H1 (cell line): ENCODE measurements around the gene CACNA1D. TPM values are rescaled to one million over a fixed set of nuclear protein-coding genes. Genes with fewer than 3 reads are reported as not detected.

Experiments
- CTCF ChIA-PET: fragments of 300-600 bp; sonication (Branson Sonifier 250); formaldehyde crosslinking; loops from one replicate; lab custom pipeline; 2021; ENCODE audit not compliant: partially characterized antibody; lab: Charles Lee
- POLR2A ChIA-PET: fragments of 300-600 bp; sonication (Branson Sonifier 250); formaldehyde crosslinking; loops from one replicate; lab custom pipeline; 2021; ENCODE audit warnings: inconsistent platforms; ENCODE audit not compliant: partially characterized antibody; lab: Charles Lee
- DNase-seq, 2 experiments: peaks; one replicate each; pipeline versions ENCODE4 v3.0.0 to v3.0.0-alpha.2; 2010 to 2022; ENCODE audit warnings: low spot score in 2 of 2, low read depth in 1 of 2, mixed read lengths in 1 of 2
- FAIRE-seq: peaks from 2 replicates; lab custom pipeline; 2011; peaks lifted over from hg19 to GRCh38; lab: Jason Lieb, UNC
- H2AFZ ChIP-seq: 2 replicates; pipeline ENCODE4 v1.8.1; 2012; ENCODE audit warnings: low read length, inconsistent platforms
- H2AK5ac ChIP-seq: 2 replicates; pipeline ENCODE4 v1.6.1; 2013; ENCODE audit warnings: low read depth, low read length
- H2BK120ac ChIP-seq: replicated peaks from 2 replicates; pipeline ENCODE3; 2013; ENCODE audit warnings: low read depth, low read length, inconsistent platforms
- H2BK12ac ChIP-seq: 2 replicates; pipeline ENCODE4 v1.6.1; 2013; ENCODE audit warnings: low read depth, low read length
- H2BK15ac ChIP-seq: 2 replicates; pipeline ENCODE4 v1.6.1; 2013; ENCODE audit warnings: low read length
- H2BK20ac ChIP-seq: 2 replicates; pipeline ENCODE4 v1.6.1; 2013; ENCODE audit warnings: low read length
- H2BK5ac ChIP-seq: 2 replicates; pipeline ENCODE4 v1.6.1; 2013; ENCODE audit warnings: low read depth, low read length
- H3K14ac ChIP-seq: 2 replicates; pipeline ENCODE4 v1.6.1; 2013; ENCODE audit warnings: inconsistent platforms; ENCODE audit not compliant: insufficient read length
- H3K18ac ChIP-seq: 2 replicates; pipeline ENCODE4 v1.6.1; 2013; ENCODE audit warnings: low read length; ENCODE audit errors: extremely low read depth
- H3K23ac ChIP-seq: 2 replicates; pipeline ENCODE4 v1.6.1; 2013; ENCODE audit warnings: inconsistent platforms; ENCODE audit not compliant: insufficient read length
- H3K23me2 ChIP-seq: 2 replicates; pipeline ENCODE4 v1.6.1; 2013; ENCODE audit warnings: low read depth, low read length
- H3K27ac ChIP-seq: 2 replicates; pipeline ENCODE4 v1.6.1; 2011; ENCODE audit warnings: low read depth, low read length, inconsistent platforms
- H3K27me3 ChIP-seq, 4 experiments: replicated peaks in 1 of 4; 1 replicate in 1 of 4; 2 replicates in 3 of 4; pipeline versions ENCODE4 v1.6.1 to v1.8.1; 2011 to 2013; ENCODE audit warnings: low read length in 3 of 4, mild to moderate bottlenecking in 3 of 4, inconsistent platforms in 2 of 4, mixed read lengths in 2 of 4, moderate library complexity in 1 of 4; ENCODE audit not compliant: control insufficient read depth in 3 of 4, insufficient read depth in 3 of 4; ENCODE audit errors: extremely low read depth in 1 of 4
- H3K36me3 ChIP-seq, 4 experiments: 2 replicates each; pipeline versions ENCODE4 v1.6.1 to v1.8.1; 2011 to 2013; ENCODE audit warnings: mild to moderate bottlenecking in 4 of 4, low read length in 3 of 4, moderate library complexity in 2 of 4, control low read depth in 1 of 4, inconsistent platforms in 1 of 4; ENCODE audit not compliant: insufficient read depth in 4 of 4, control insufficient read depth in 2 of 4
- H3K4ac ChIP-seq: replicated peaks from 2 replicates; pipeline ENCODE3; 2013; ENCODE audit warnings: low read length, low read depth, mixed read lengths, inconsistent platforms; ENCODE audit not compliant: insufficient read length
- H3K4me1 ChIP-seq, 4 experiments: replicated peaks in 1 of 4; 1 replicate in 1 of 4; 2 replicates in 3 of 4; pipeline versions ENCODE4 v1.6.1 to v1.8.1; 2011 to 2013; ENCODE audit warnings: low read length in 3 of 4, inconsistent platforms in 2 of 4, mixed read lengths in 1 of 4; ENCODE audit not compliant: insufficient read depth in 4 of 4, control insufficient read depth in 3 of 4
- H3K4me2 ChIP-seq, 2 experiments: 2 replicates each; pipeline versions ENCODE4 v1.6.1 to v1.8.1; 2011 to 2013; ENCODE audit warnings: low read depth in 2 of 2, low read length in 2 of 2, control low read depth in 1 of 2, inconsistent platforms in 1 of 2, mild to moderate bottlenecking in 1 of 2; ENCODE audit not compliant: insufficient read depth in 1 of 2
- H3K4me3 ChIP-seq, 4 experiments: fragments of 200-600, 300-600 bp in 1 of 4; sonication (generic), shearing (Covaris generic), sonication (Bioruptor Twin) in 1 of 4; 2 replicates each; pipeline versions ENCODE4 v1.5.1 to v1.8.1; 2011 to 2016; ENCODE audit warnings: low read length in 4 of 4, low read depth in 3 of 4, control low read depth in 2 of 4, inconsistent platforms in 2 of 4, mild to moderate bottlenecking in 2 of 4, mixed read lengths in 1 of 4, moderate library complexity in 1 of 4; ENCODE audit not compliant: insufficient read depth in 2 of 4; ENCODE audit errors: extremely low read depth in 1 of 4
- H3K56ac ChIP-seq: replicated peaks from 2 replicates; pipeline ENCODE3; 2013; ENCODE audit warnings: low read depth, mild to moderate bottlenecking, mixed read lengths, low read length, inconsistent platforms; ENCODE audit not compliant: insufficient read length
- H3K79me1 ChIP-seq: 2 replicates; pipeline ENCODE4 v1.6.1; 2013; ENCODE audit warnings: low read depth, low read length, control low read depth
- H3K79me2 ChIP-seq, 2 experiments: 2 replicates each; pipeline versions ENCODE4 v1.6.1 to v1.8.1; 2012 to 2013; ENCODE audit warnings: low read length in 2 of 2, mild to moderate bottlenecking in 2 of 2, inconsistent platforms in 1 of 2; ENCODE audit not compliant: insufficient read depth in 2 of 2, control insufficient read depth in 1 of 2
- H3K9ac ChIP-seq, 4 experiments: replicated peaks in 1 of 4; 1 replicate in 1 of 4; 2 replicates in 3 of 4; pipeline versions ENCODE4 v1.6.1 to v1.8.1; 2011 to 2013; ENCODE audit warnings: low read depth in 3 of 4, low read length in 3 of 4, control low read depth in 2 of 4, mild to moderate bottlenecking in 2 of 4, moderate library complexity in 2 of 4, inconsistent platforms in 1 of 4; ENCODE audit errors: extremely low read depth in 1 of 4
- H3K9me3 ChIP-seq, 2 experiments: 2 replicates each; pipeline versions ENCODE4 v1.6.1 to v1.8.1; 2012 to 2013; ENCODE audit warnings: mild to moderate bottlenecking in 2 of 2, moderate library complexity in 2 of 2, control low read depth in 1 of 2, inconsistent platforms in 1 of 2, low read depth in 1 of 2, low read length in 1 of 2, mixed read lengths in 1 of 2; ENCODE audit not compliant: insufficient read depth in 2 of 2
- H4K20me1 ChIP-seq, 2 experiments: replicated peaks in 1 of 2; 2 replicates each; pipeline versions ENCODE3 to v1.8.1; 2011 to 2013; ENCODE audit warnings: inconsistent platforms in 2 of 2, low read length in 2 of 2, mild to moderate bottlenecking in 1 of 2; ENCODE audit not compliant: insufficient read depth in 2 of 2, control insufficient read depth in 1 of 2
- H4K5ac ChIP-seq: 2 replicates; pipeline ENCODE4 v1.6.1; 2013; ENCODE audit warnings: low read length, low read depth, mixed read lengths, inconsistent platforms; ENCODE audit not compliant: insufficient read length
- H4K8ac ChIP-seq: 2 replicates; pipeline ENCODE4 v1.8.0; 2013; ENCODE audit warnings: mild to moderate bottlenecking, moderate library complexity, low read length, inconsistent platforms; ENCODE audit not compliant: insufficient read depth; ENCODE audit errors: extremely low read depth
- H4K91ac ChIP-seq: replicated peaks from 2 replicates; pipeline ENCODE3; 2013; ENCODE audit warnings: low read length, mixed read lengths, inconsistent platforms; ENCODE audit not compliant: insufficient read length
- ATF3 ChIP-seq: IDR thresholded peaks from 2 replicates; pipeline ENCODE4 v1.6.1; 2011; ENCODE audit warnings: low read depth, mild to moderate bottlenecking, low read length; ENCODE audit not compliant: insufficient read depth
- CBX5 ChIP-seq: fragments of 300-800, 300-1000 bp; sonication (generic); IDR thresholded peaks from 2 replicates; pipeline ENCODE4 v1.7.1; 2016; ENCODE audit warnings: antibody characterized with exemption, low read length, low read depth
- CEBPB ChIP-seq: IDR thresholded peaks from 2 replicates; pipeline ENCODE4 v1.6.1; 2012; ENCODE audit warnings: low read depth, low read length
- CHD1 ChIP-seq: IDR thresholded peaks from 2 replicates; pipeline ENCODE4 v1.6.1; 2012; ENCODE audit warnings: low read depth, low read length, improper control_type of control experiment
- CREB1 ChIP-seq: IDR thresholded peaks from 2 replicates; pipeline ENCODE4 v1.6.1; 2012; ENCODE audit warnings: inconsistent platforms
- GABPA ChIP-seq: IDR thresholded peaks from 2 replicates; pipeline ENCODE4 v1.6.1; 2011; ENCODE audit warnings: mild to moderate bottlenecking, low read length, moderate library complexity, borderline replicate concordance; ENCODE audit not compliant: insufficient read depth
- GTF2F1 ChIP-seq: IDR thresholded peaks from 2 replicates; pipeline ENCODE4 v1.6.1; 2012; ENCODE audit warnings: low read depth, low read length, improper control_type of control experiment, borderline replicate concordance
- HDAC6 ChIP-seq: IDR thresholded peaks from one replicate; pipeline ENCODE4 v1.7.1; 2012; ENCODE audit warnings: low read depth, mild to moderate bottlenecking, inconsistent platforms, low read length, moderate library complexity
- KDM5A ChIP-seq: fragments of 200-600 bp; IDR thresholded peaks from 2 replicates; pipeline ENCODE4 v1.7.1; 2012; ENCODE audit warnings: mild to moderate bottlenecking, low read length, inconsistent platforms, mixed read lengths
- NRF1 ChIP-seq: IDR thresholded peaks from 2 replicates; pipeline ENCODE4 v1.6.1; 2011; ENCODE audit warnings: mild to moderate bottlenecking, low read depth, low read length, improper control_type of control experiment
- POLR2AphosphoS5 ChIP-seq: IDR thresholded peaks from 2 replicates; pipeline ENCODE4 v1.6.1; 2011; ENCODE audit warnings: low read depth, low read length
- RAD21 ChIP-seq, 2 experiments: IDR thresholded peaks in 1 of 2; conservative IDR thresholded peaks in 1 of 2; 2 replicates each; pipeline ENCODE4 v1.6.1; 2011; ENCODE audit warnings: low read depth in 2 of 2, low read length in 2 of 2, improper control_type of control experiment in 1 of 2, inconsistent platforms in 1 of 2, mild to moderate bottlenecking in 1 of 2, moderate library complexity in 1 of 2
- RXRA ChIP-seq: IDR thresholded peaks from 2 replicates; pipeline ENCODE4 v1.6.1; 2011; ENCODE audit warnings: low read depth, mild to moderate bottlenecking, low read length, moderate library complexity; ENCODE audit not compliant: insufficient read depth
- TEAD4 ChIP-seq: IDR thresholded peaks from 2 replicates; pipeline ENCODE4 v1.6.1; 2012; ENCODE audit warnings: low read depth, low read length, inconsistent platforms, mixed read lengths
- whole genome bisulfite sequencing, 2 experiments: shearing (Covaris generic) in 1 of 2; methylation state at CpG; one replicate each; pipeline versions ENCODE4 v1.1.6 to v1.1.7; 2013 to 2015; ENCODE audit warnings: low lambda C conversion rate in 2 of 2, mixed read lengths in 2 of 2, inconsistent platforms in 1 of 2, low coverage in 1 of 2, missing lambda C conversion rate in 1 of 2; ENCODE audit not compliant: insufficient replicate concordance in 2 of 2, insufficient coverage in 1 of 2, insufficient read length in 1 of 2; ENCODE audit errors: extremely low coverage in 1 of 2, missing lambda C conversion rate in 1 of 2; 5-methylcytosine and 5-hydroxymethylcytosine counted together
- polyA plus RNA-seq, 7 experiments: library from polyadenylated mRNA; depleted of rRNA in 3 of 7; stranded (reverse) in 5 of 7; unstranded in 2 of 7; fragments of >200 nt in 5 of 7; fragments of 200-250 nt in 2 of 7; gene quantifications; 1 replicate in 5 of 7; 2 replicates in 1 of 7; 4 replicates in 1 of 7; pipeline versions ENCODE4 v1.2.1 to v1.2.3, GENCODE V29; 2011 to 2013; ENCODE audit warnings: missing spikeins in 2 of 7, mixed read lengths in 2 of 7
- total RNA-seq: library from RNA; stranded (reverse); fragmentation: NEBNext Ultra II Directional; extraction: Animal tissue kit (Norgen Biotek cat#: 25700); gene quantifications from 2 replicates; pipeline ENCODE4 v1.2.1, GENCODE V29; 2021

Gene CACNA1D
- total and polyA plus RNA-seq, 2 of the 8 experiments (the other 6 are each of a cell fraction or from before 2014, with no cell fraction given) = 2.0 to 2.9 TPM

- no peak for FAIRE-seq
- no peak for TF ChIP-seq TEAD4
- no peak for TF ChIP-seq HDAC6
- no peak for TF ChIP-seq GABPA
- no peak for TF ChIP-seq ATF3
- no peak for TF ChIP-seq CBX5
- no peak for TF ChIP-seq CEBPB
- no peak for TF ChIP-seq RXRA
- TF ChIP-seq CHD1 = no peak
- no peak for TF ChIP-seq POLR2AphosphoS5
- TF ChIP-seq KDM5A = no peak
- TF ChIP-seq NRF1 = no peak
- no peak for TF ChIP-seq CREB1
- TF ChIP-seq RAD21 (IDR thresholded peaks at IDR 0.05 in 1 of 2, conservative IDR thresholded peaks at IDR 0.05 in 1 of 2; ENCODE audit: low read depth in 2 of 2, low read length in 2 of 2) = no peak
- TF ChIP-seq GTF2F1 = no peak
Observed at GRCh38 chr3:53526704-53527055, 32.3 kb downstream of the CACNA1D start.

More at GRCh38 chr3:53526704-53527055, 32.3 kb downstream of the CACNA1D start:
- no peak overlapping the region for H4K8ac ChIP-seq
- peaks cover 0 to under 1% (median 0%) of the 10 kb centered on the region in 4 experiments; a peak in 3 of 7 replicates for H3K4me1 ChIP-seq
- H2BK20ac ChIP-seq = no peak overlapping the region
- H3K36me3 ChIP-seq = no peaks in the 10 kb centered on the region
- H3K18ac ChIP-seq = no peak overlapping the region
- no peak overlapping the region for H2BK5ac ChIP-seq
- no peak overlapping the region for H3K56ac ChIP-seq
- no peaks in the 10 kb centered on the region for H3K79me2 ChIP-seq
- no peaks in the 10 kb centered on the region for H3K27me3 ChIP-seq
- H4K20me1 ChIP-seq = no peaks in the 10 kb centered on the region
- no peak overlapping the region for H2AK5ac ChIP-seq
- no peak overlapping the region for H3K23ac ChIP-seq
- DNase-seq = no peak
- no peak overlapping the region for H2BK12ac ChIP-seq
- H3K27ac ChIP-seq = no peak overlapping the region
- WGBS, 2 experiments = 84% methylated on average over 4 of the region's 4 CpGs; no CpG with 5 or more reads in 1 of the 2 experiments
- no peak overlapping the region for H2AFZ ChIP-seq
- no peak overlapping the region for H3K14ac ChIP-seq
- H2BK120ac ChIP-seq = no peak overlapping the region
- H3K23me2 ChIP-seq = no peaks in the 10 kb centered on the region
- no peaks in the 10 kb centered on the region for H3K79me1 ChIP-seq
- no peak overlapping the region for H3K4me2 ChIP-seq
- H4K91ac ChIP-seq = no peak overlapping the region
- no peak overlapping the region for H3K4ac ChIP-seq
- ChIA-PET CTCF (interaction anchor here (1.0 to 2.4 kb wide), 2 partner anchors 13 to 15 kb away, joined by 3 to 21 read pairs; no protein-coding TSS in a partner anchor), POLR2A (no interaction called here)
- H2BK15ac ChIP-seq = no peak overlapping the region
- no peak overlapping the region for H3K4me3 ChIP-seq
- H3K9ac ChIP-seq = no peak overlapping the region
- no peaks in the 10 kb centered on the region for H3K9me3 ChIP-seq
- H4K5ac ChIP-seq = no peak overlapping the region
